ENCODE data around the gene LDLRAD3. TPM values are rescaled to one million over a fixed set of nuclear protein-coding genes. Genes with fewer than 3 reads are reported as not detected.

The LDLRAD3 gene
- total RNA-seq, 1 donor from 2014 or later = 14.9 TPM

DNA sequence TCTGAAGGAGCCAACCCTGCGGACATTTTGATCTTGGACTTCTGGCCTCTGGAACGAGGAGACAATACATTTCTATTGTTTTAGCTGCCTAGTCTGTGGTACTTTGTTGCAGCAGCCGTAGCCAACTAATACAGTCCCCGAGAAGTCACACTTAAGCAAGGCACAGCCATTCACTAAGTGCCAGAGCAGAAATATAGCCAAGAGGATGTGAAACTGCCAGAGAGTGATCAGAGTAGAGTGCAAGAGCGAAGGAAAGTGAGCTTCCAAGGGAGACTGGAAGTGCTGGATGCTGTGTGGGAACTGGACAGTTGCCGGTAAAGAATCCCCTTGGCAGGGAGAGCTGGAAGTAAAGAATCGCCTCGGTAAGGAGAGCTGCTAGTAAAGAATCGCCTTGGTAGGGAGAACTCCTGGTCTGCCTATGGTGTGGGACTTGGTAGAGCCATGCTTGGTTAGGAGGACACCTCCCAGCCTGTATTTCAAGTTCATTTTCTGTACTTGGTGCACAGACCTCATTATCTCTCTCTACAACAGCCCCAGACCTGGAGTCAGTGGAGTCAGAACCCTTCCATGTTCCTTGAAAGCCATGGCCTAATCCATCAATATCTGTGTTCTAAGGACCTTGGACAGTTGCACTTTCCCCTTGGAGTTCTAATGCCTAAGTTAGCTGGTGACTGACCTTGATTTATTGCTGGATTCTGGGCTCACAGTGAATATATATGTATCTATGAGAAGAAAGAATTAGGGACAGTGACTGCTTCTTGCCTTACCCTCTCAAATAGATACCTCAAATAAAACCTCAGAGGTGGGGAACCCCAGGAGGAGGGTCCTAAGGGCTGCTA is 162.1 kb downstream of the LDLRAD3 start:
- no peak overlapping the region for H3K9ac ChIP-seq (ENCODE audit: low read length)

GRCh38 chr11:36107547-36107946 is 163.7 kb downstream of the LDLRAD3 start:
- H3K36me3 Mint-ChIP-seq (ENCODE audit: low read depth, unreplicated experiment) = peaks cover 13% of the 10 kb centered on the region
- Histone ChIP-seq H3K36me3 (ENCODE audit: insufficient read depth, low read length) (no peaks in the 10 kb centered on the region), H3K79me2 (ENCODE audit: insufficient read depth, low read length) (no peaks in the 10 kb centered on the region), H2AFZ (ENCODE audit: low read depth, low read length) (no peak overlapping the region), H3K27ac (ENCODE audit: low read depth, low read length) (no peak overlapping the region), H3K9me3 (ENCODE audit: insufficient read depth, low read depth, low read length) (no peaks in the 10 kb centered on the region), H3K4me2 (ENCODE audit: low read length) (no peak overlapping the region), H3K4me3 (ENCODE audit: insufficient read depth, low read depth, low read length) (no peak overlapping the region), H3K27me3 (ENCODE audit: insufficient read depth, low read length) (no peaks in the 10 kb centered on the region), H4K20me1 (ENCODE audit: insufficient read depth, low read length) (peaks cover 18% of the 10 kb centered on the region), H3K9ac (ENCODE audit: low read length) (no peak overlapping the region), H3K4me1 (ENCODE audit: insufficient read depth, low read length) (peaks cover 24% of the 10 kb centered on the region)
- H3K27ac Mint-ChIP-seq (ENCODE audit: unreplicated experiment) = no peak overlapping the region
- H3K27me3 Mint-ChIP-seq (ENCODE audit: low read depth, unreplicated experiment) = no peaks in the 10 kb centered on the region
- DNase-seq (ENCODE audit: low read depth) = no peak
- no peak for TF ChIP-seq EZH2 (IDR thresholded peaks at IDR 0.05; ENCODE audit: insufficient read depth, low read length)
- TF ChIP-seq, protein P1, sequence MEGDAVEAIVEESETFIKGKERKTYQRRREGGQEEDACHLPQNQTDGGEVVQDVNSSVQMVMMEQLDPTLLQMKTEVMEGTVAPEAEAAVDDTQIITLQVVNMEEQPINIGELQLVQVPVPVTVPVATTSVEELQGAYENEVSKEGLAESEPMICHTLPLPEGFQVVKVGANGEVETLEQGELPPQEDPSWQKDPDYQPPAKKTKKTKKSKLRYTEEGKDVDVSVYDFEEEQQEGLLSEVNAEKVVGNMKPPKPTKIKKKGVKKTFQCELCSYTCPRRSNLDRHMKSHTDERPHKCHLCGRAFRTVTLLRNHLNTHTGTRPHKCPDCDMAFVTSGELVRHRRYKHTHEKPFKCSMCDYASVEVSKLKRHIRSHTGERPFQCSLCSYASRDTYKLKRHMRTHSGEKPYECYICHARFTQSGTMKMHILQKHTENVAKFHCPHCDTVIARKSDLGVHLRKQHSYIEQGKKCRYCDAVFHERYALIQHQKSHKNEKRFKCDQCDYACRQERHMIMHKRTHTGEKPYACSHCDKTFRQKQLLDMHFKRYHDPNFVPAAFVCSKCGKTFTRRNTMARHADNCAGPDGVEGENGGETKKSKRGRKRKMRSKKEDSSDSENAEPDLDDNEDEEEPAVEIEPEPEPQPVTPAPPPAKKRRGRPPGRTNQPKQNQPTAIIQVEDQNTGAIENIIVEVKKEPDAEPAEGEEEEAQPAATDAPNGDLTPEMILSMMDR (IDR thresholded peaks at IDR 0.05; ENCODE audit: insufficient read depth, low read depth, low read length) = no peak
- no peak overlapping the region for H3K4me3 Mint-ChIP-seq (ENCODE audit: unreplicated experiment)
- peaks cover 46% of the 10 kb centered on the region for H3K4me1 Mint-ChIP-seq (ENCODE audit: low read depth, unreplicated experiment)
- no peak for FAIRE-seq
- peaks cover 2% of the 10 kb centered on the region for H3K9me3 Mint-ChIP-seq (ENCODE audit: unreplicated experiment)

More for the DNA sequence above, 162.1 kb downstream of the LDLRAD3 start:
- Mint-ChIP-seq H3K27me3 (ENCODE audit: low read depth, unreplicated experiment) (no peaks in the 10 kb centered on the region), H3K9me3 (ENCODE audit: unreplicated experiment) (no peaks in the 10 kb centered on the region), H3K4me1 (ENCODE audit: low read depth, unreplicated experiment) (peaks cover 43% of the 10 kb centered on the region), H3K27ac (ENCODE audit: unreplicated experiment) (peak overlapping the region; percentile 23), H3K4me3 (ENCODE audit: unreplicated experiment) (no peak overlapping the region), H3K36me3 (ENCODE audit: low read depth, unreplicated experiment) (peaks cover 8% of the 10 kb centered on the region)
- Histone ChIP-seq H3K4me2 (ENCODE audit: low read length) (no peak overlapping the region), H3K36me3 (ENCODE audit: insufficient read depth, low read length) (no peaks in the 10 kb centered on the region), H3K27ac (ENCODE audit: low read depth, low read length) (no peak overlapping the region), H3K4me3 (ENCODE audit: insufficient read depth, low read depth, low read length) (no peak overlapping the region), H3K9me3 (ENCODE audit: insufficient read depth, low read depth, low read length) (no peaks in the 10 kb centered on the region), H3K27me3 (ENCODE audit: insufficient read depth, low read length) (no peaks in the 10 kb centered on the region), H3K79me2 (ENCODE audit: insufficient read depth, low read length) (no peaks in the 10 kb centered on the region), H3K4me1 (ENCODE audit: insufficient read depth, low read length) (peaks cover 24% of the 10 kb centered on the region), H4K20me1 (ENCODE audit: insufficient read depth, low read length) (peaks cover 18% of the 10 kb centered on the region), H2AFZ (ENCODE audit: low read depth, low read length) (no peak overlapping the region)
- no peak for TF ChIP-seq EZH2 (IDR thresholded peaks at IDR 0.05; ENCODE audit: insufficient read depth, low read length)
- TF ChIP-seq, protein P1 (IDR thresholded peaks at IDR 0.05; ENCODE audit: insufficient read depth, low read depth, low read length) = no peak
- FAIRE-seq = no peak
- DNase-seq (ENCODE audit: low read depth) = no peak
